Measurements from ENCODE around the gene TLE6. TPM values are rescaled to one million over a fixed set of nuclear protein-coding genes. Genes with fewer than 3 reads are reported as not detected.
"Not testable (repeated sequence)": the region's sequence is repeated elsewhere in the genome, so short reads cannot be mapped to it uniquely, and the experiment has no call there.

Gene TLE6
- polyA plus RNA-seq, 2 donors, result 1.1 to 2.6 TPM

GRCh38 chr19:3006075-3006767, 28.9 kb downstream of the TLE6 start:
- Histone ChIP-seq H3K27me3 (ENCODE audit: control insufficient read depth in 1 of 2, insufficient read depth in 2 of 2, low read length in 2 of 2) (no peaks in the 10 kb centered on the region), H3K36me3 (ENCODE audit: control insufficient read depth in 2 of 2, insufficient read depth in 2 of 2, low read length in 1 of 2) (peaks cover 0 to 18% of the 10 kb centered on the region in 2 donors), H3K27ac (ENCODE audit: low read depth in 2 of 2, low read length in 1 of 2) (no peak overlapping the region), H3K4me1 (ENCODE audit: control insufficient read depth in 2 of 2, insufficient read depth in 2 of 2, low read length in 1 of 2) (peaks cover 0 to 3% of the 10 kb centered on the region in 2 donors), H3K9me3 (ENCODE audit: control insufficient read depth in 2 of 2, insufficient read depth in 1 of 2, low read depth in 1 of 2, low read length in 1 of 2) (peaks cover 0 to 2% of the 10 kb centered on the region in 2 donors), H3K4me3 (ENCODE audit: low read depth in 1 of 2, low read length in 2 of 2) (no peak overlapping the region)
- 78 to 82% methylated on average over 37 of the region's 37 CpGs for WGBS, 2 donors

GRCh38 chr19:3007975-3008374, 30.6 kb downstream of the TLE6 start:
- WGBS, 2 donors, result 78 to 90% methylated on average over 9 of the region's 9 CpGs
- no peak overlapping the region for H3K27ac ChIP-seq (ENCODE audit: low read depth in 2 of 2, low read length in 1 of 2)
- H3K4me3 ChIP-seq (ENCODE audit: low read depth in 1 of 2, low read length in 2 of 2), result no peak overlapping the region
- no peaks in the 10 kb centered on the region for H3K27me3 ChIP-seq (ENCODE audit: control insufficient read depth in 1 of 2, insufficient read depth in 2 of 2, low read length in 2 of 2)
- peaks cover 0 to 2% of the 10 kb centered on the region in 2 donors for H3K9me3 ChIP-seq (ENCODE audit: control insufficient read depth in 2 of 2, insufficient read depth in 1 of 2, low read depth in 1 of 2, low read length in 1 of 2)
- H3K36me3 ChIP-seq (ENCODE audit: control insufficient read depth in 2 of 2, insufficient read depth in 2 of 2, low read length in 1 of 2), result peaks cover 0 to 24% of the 10 kb centered on the region in 2 donors
- H3K4me1 ChIP-seq (ENCODE audit: control insufficient read depth in 2 of 2, insufficient read depth in 2 of 2, low read length in 1 of 2), result peaks cover 0 to 3% of the 10 kb centered on the region in 2 donors

- Histone ChIP-seq H3K27me3 (ENCODE audit: control insufficient read depth in 1 of 2, insufficient read depth in 2 of 2, low read length in 2 of 2) (no peaks in the 10 kb centered on the region), H3K36me3 (ENCODE audit: control insufficient read depth in 2 of 2, insufficient read depth in 2 of 2, low read length in 1 of 2) (peaks cover 0 to 24% of the 10 kb centered on the region in 2 donors), H3K9me3 (ENCODE audit: control insufficient read depth in 2 of 2, insufficient read depth in 1 of 2, low read depth in 1 of 2, low read length in 1 of 2) (peaks cover 0 to 2% of the 10 kb centered on the region in 2 donors), H3K4me1 (ENCODE audit: control insufficient read depth in 2 of 2, insufficient read depth in 2 of 2, low read length in 1 of 2) (peaks cover 0 to 3% of the 10 kb centered on the region in 2 donors), H3K4me3 (ENCODE audit: low read depth in 1 of 2, low read length in 2 of 2) (no peak overlapping the region), H3K27ac (ENCODE audit: low read depth in 2 of 2, low read length in 1 of 2) (no peak overlapping the region)
- WGBS, 2 donors, result 77 to 80% methylated on average over 6 of the region's 6 CpGs
Measured at GRCh38 chr19:3008994-3009393, 31.6 kb downstream of the TLE6 start.

- WGBS, 2 donors, result 68 to 84% methylated on average over 13 of the region's 13 CpGs
- Histone ChIP-seq H3K4me3 (ENCODE audit: low read depth in 1 of 2, low read length in 2 of 2) (no peak overlapping the region), H3K9me3 (ENCODE audit: control insufficient read depth in 2 of 2, insufficient read depth in 1 of 2, low read depth in 1 of 2, low read length in 1 of 2) (peaks cover 0 to 2% of the 10 kb centered on the region in 2 donors), H3K4me1 (ENCODE audit: control insufficient read depth in 2 of 2, insufficient read depth in 2 of 2, low read length in 1 of 2) (peaks cover 0 to 3% of the 10 kb centered on the region in 2 donors), H3K36me3 (ENCODE audit: control insufficient read depth in 2 of 2, insufficient read depth in 2 of 2, low read length in 1 of 2) (peaks cover 0 to 18% of the 10 kb centered on the region in 2 donors), H3K27ac (ENCODE audit: low read depth in 2 of 2, low read length in 1 of 2) (no peak overlapping the region), H3K27me3 (ENCODE audit: control insufficient read depth in 1 of 2, insufficient read depth in 2 of 2, low read length in 2 of 2) (no peaks in the 10 kb centered on the region)
Measured at GRCh38 chr19:3010871-3011270, 33.5 kb downstream of the TLE6 start.

GRCh38 chr19:3012059-3012458, 34.7 kb downstream of the TLE6 start:
- H3K27me3 ChIP-seq (ENCODE audit: control insufficient read depth in 1 of 2, insufficient read depth in 2 of 2, low read length in 2 of 2); H3K9me3 ChIP-seq (ENCODE audit: control insufficient read depth in 2 of 2, insufficient read depth in 1 of 2, low read depth in 1 of 2, low read length in 1 of 2); H3K4me3 ChIP-seq (ENCODE audit: low read depth in 1 of 2, low read length in 2 of 2); H3K4me1 ChIP-seq (ENCODE audit: control insufficient read depth in 2 of 2, insufficient read depth in 2 of 2, low read length in 1 of 2); H3K27ac ChIP-seq (ENCODE audit: low read depth in 2 of 2, low read length in 1 of 2): not testable (repeated sequence)
- WGBS, 2 donors, result 66 to 73% methylated on average over 13 of the region's 13 CpGs
- peaks cover 0 to 15% of the 10 kb centered on the region in 2 donors for H3K36me3 ChIP-seq (ENCODE audit: control insufficient read depth in 2 of 2, insufficient read depth in 2 of 2, low read length in 1 of 2)

- Histone ChIP-seq H3K36me3 (ENCODE audit: control insufficient read depth in 2 of 2, insufficient read depth in 2 of 2, low read length in 1 of 2) (peaks cover 0 to 15% of the 10 kb centered on the region in 2 donors), H3K4me3 (ENCODE audit: low read depth in 1 of 2, low read length in 2 of 2) (no peak overlapping the region), H3K27ac (ENCODE audit: low read depth in 2 of 2, low read length in 1 of 2) (no peak overlapping the region), H3K9me3 (ENCODE audit: control insufficient read depth in 2 of 2, insufficient read depth in 1 of 2, low read depth in 1 of 2, low read length in 1 of 2) (no peaks in the 10 kb centered on the region), H3K4me1 (ENCODE audit: control insufficient read depth in 2 of 2, insufficient read depth in 2 of 2, low read length in 1 of 2) (peaks cover 0 to 3% of the 10 kb centered on the region in 2 donors), H3K27me3 (ENCODE audit: control insufficient read depth in 1 of 2, insufficient read depth in 2 of 2, low read length in 2 of 2) (no peaks in the 10 kb centered on the region)
- 79% methylated on average over 16 of the region's 16 CpGs for WGBS, 2 donors
Measured at GRCh38 chr19:3012621-3013262, 35.4 kb downstream of the TLE6 start.

GRCh38 chr19:3013263-3013725, 35.9 kb downstream of the TLE6 start:
- H3K27ac ChIP-seq (ENCODE audit: low read depth in 2 of 2, low read length in 1 of 2), result no peak overlapping the region
- 62 to 75% methylated on average over 7 of the region's 7 CpGs for WGBS, 2 donors
- H3K4me1 ChIP-seq (ENCODE audit: control insufficient read depth in 2 of 2, insufficient read depth in 2 of 2, low read length in 1 of 2), result peaks cover 0 to 3% of the 10 kb centered on the region in 2 donors
- H3K27me3 ChIP-seq (ENCODE audit: control insufficient read depth in 1 of 2, insufficient read depth in 2 of 2, low read length in 2 of 2), result no peaks in the 10 kb centered on the region
- H3K36me3 ChIP-seq (ENCODE audit: control insufficient read depth in 2 of 2, insufficient read depth in 2 of 2, low read length in 1 of 2), result peaks cover 0 to 15% of the 10 kb centered on the region in 2 donors
- no peaks in the 10 kb centered on the region for H3K9me3 ChIP-seq (ENCODE audit: control insufficient read depth in 2 of 2, insufficient read depth in 1 of 2, low read depth in 1 of 2, low read length in 1 of 2)
- no peak overlapping the region for H3K4me3 ChIP-seq (ENCODE audit: low read depth in 1 of 2, low read length in 2 of 2)

- peaks cover 0 to 11% of the 10 kb centered on the region in 2 donors for H3K36me3 ChIP-seq (ENCODE audit: control insufficient read depth in 2 of 2, insufficient read depth in 2 of 2, low read length in 1 of 2)
- no peaks in the 10 kb centered on the region for H3K9me3 ChIP-seq (ENCODE audit: control insufficient read depth in 2 of 2, insufficient read depth in 1 of 2, low read depth in 1 of 2, low read length in 1 of 2)
- H3K27ac ChIP-seq (ENCODE audit: low read depth in 2 of 2, low read length in 1 of 2), result no peak overlapping the region
- 96 to 98% methylated on average over 8 of the region's 8 CpGs for WGBS, 2 donors
- no peak overlapping the region for H3K4me3 ChIP-seq (ENCODE audit: low read depth in 1 of 2, low read length in 2 of 2)
- peaks cover 0 to 3% of the 10 kb centered on the region in 2 donors for H3K4me1 ChIP-seq (ENCODE audit: control insufficient read depth in 2 of 2, insufficient read depth in 2 of 2, low read length in 1 of 2)
- H3K27me3 ChIP-seq (ENCODE audit: control insufficient read depth in 1 of 2, insufficient read depth in 2 of 2, low read length in 2 of 2), result no peaks in the 10 kb centered on the region
Measured at GRCh38 chr19:3014135-3014534, 36.8 kb downstream of the TLE6 start.

- Histone ChIP-seq H3K27me3 (ENCODE audit: control insufficient read depth in 1 of 2, insufficient read depth in 2 of 2, low read length in 2 of 2) (no peaks in the 10 kb centered on the region), H3K4me1 (ENCODE audit: control insufficient read depth in 2 of 2, insufficient read depth in 2 of 2, low read length in 1 of 2) (peaks cover 0 to 3% of the 10 kb centered on the region in 2 donors), H3K27ac (ENCODE audit: low read depth in 2 of 2, low read length in 1 of 2) (no peak overlapping the region), H3K9me3 (ENCODE audit: control insufficient read depth in 2 of 2, insufficient read depth in 1 of 2, low read depth in 1 of 2, low read length in 1 of 2) (no peaks in the 10 kb centered on the region), H3K36me3 (ENCODE audit: control insufficient read depth in 2 of 2, insufficient read depth in 2 of 2, low read length in 1 of 2) (peaks cover 0 to 10% of the 10 kb centered on the region in 2 donors), H3K4me3 (ENCODE audit: low read depth in 1 of 2, low read length in 2 of 2) (no peak overlapping the region)
- 92 to 94% methylated on average over 21 to 22 of the region's 22 CpGs for WGBS, 2 donors
Measured at GRCh38 chr19:3015126-3016057, 38.0 kb downstream of the TLE6 start.

All from esophagus (tissue), 2 donors.